Gastroesophageal sphincter (tissue), 3 donors: Measurements from ENCODE around the gene CLCA1.

ENCODE experiments used
- EP300 ChIP-seq: sonication (generic); formaldehyde crosslinking; IDR thresholded peaks from one replicate; pipeline ENCODE4 v1.6.1; 2017; ENCODE audit warnings: antibody characterized with exemption, mild to moderate bottlenecking
- POLR2A ChIP-seq, 2 donors: fragments of 450-650 bp; IDR thresholded peaks; one replicate each; pipeline ENCODE4 v1.6.1; 2017; ENCODE audit warnings: antibody characterized with exemption in 2 of 2, mild to moderate bottlenecking in 2 of 2, moderate library complexity in 1 of 2
- POLR2AphosphoS5 ChIP-seq: sonication (generic); formaldehyde crosslinking; IDR thresholded peaks from one replicate; pipeline ENCODE4 v1.6.1; 2017; ENCODE audit warnings: antibody characterized with exemption
- TF ChIP-seq, protein P1 (sequence below), 4 experiments: fragments of 200-600 bp in 2 of 4; fragments of 450-650 bp in 2 of 4; sonication (generic) in 1 of 4; IDR thresholded peaks; one replicate each; pipeline ENCODE4 v1.5.1; 2017 to 2019; ENCODE audit warnings: antibody characterized with exemption in 4 of 4, mild to moderate bottlenecking in 2 of 4, moderate library complexity in 2 of 4

GRCh38 chr1:86471291-86471690 is 2.6 kb downstream of the CLCA1 start:
- TF ChIP-seq, protein P1, sequence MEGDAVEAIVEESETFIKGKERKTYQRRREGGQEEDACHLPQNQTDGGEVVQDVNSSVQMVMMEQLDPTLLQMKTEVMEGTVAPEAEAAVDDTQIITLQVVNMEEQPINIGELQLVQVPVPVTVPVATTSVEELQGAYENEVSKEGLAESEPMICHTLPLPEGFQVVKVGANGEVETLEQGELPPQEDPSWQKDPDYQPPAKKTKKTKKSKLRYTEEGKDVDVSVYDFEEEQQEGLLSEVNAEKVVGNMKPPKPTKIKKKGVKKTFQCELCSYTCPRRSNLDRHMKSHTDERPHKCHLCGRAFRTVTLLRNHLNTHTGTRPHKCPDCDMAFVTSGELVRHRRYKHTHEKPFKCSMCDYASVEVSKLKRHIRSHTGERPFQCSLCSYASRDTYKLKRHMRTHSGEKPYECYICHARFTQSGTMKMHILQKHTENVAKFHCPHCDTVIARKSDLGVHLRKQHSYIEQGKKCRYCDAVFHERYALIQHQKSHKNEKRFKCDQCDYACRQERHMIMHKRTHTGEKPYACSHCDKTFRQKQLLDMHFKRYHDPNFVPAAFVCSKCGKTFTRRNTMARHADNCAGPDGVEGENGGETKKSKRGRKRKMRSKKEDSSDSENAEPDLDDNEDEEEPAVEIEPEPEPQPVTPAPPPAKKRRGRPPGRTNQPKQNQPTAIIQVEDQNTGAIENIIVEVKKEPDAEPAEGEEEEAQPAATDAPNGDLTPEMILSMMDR (IDR thresholded peaks at IDR 0.05) = no peak
- TF ChIP-seq POLR2A (IDR thresholded peaks at IDR 0.05) = no peak
- no peak for TF ChIP-seq POLR2AphosphoS5
- no peak for TF ChIP-seq EP300
